ENCODE measurements around the gene FBXO9.

The FBXO9 gene

DNA sequence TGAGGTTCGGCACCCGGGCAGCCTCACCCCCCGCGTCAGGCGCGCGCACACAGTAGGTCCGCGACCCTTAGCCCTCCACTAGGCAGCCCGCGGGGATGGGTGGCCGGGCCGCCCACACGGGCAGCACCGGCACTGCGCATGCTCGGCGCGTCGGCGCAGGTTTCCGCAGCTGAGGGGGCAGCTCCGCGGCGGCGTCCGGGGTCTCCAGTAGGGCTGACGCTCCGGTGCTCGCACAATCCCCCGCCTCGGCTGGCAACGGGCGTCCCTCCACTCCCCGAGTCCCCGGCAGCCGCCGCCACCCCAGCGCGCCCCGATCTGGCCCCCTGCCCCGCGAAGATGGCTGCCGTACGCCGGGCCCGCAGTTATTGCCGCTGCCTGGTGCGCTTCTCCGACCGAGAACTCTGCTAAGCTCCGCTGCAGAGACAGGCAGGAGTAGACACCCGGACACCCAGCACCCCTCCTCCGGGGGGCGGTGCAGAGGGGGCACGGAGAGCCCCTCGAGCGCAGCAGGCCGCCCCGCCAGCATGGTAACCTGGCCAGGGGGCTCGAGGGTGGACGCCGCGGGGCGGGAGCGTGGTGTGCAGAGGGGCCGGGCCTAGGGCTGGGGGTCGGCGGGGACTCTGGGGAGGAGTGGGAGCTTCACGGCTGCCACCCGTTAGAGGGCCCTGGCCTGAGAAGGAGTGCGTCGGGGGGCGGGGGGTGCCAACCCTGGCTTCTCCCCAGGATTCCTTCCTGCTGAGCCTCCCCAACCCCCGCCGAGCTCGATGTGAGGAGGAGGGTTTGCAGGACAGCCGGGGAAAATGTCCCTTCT, at the start of gene FBXO9:
Gene FBXO9, plus strand, starts transcription at position 139 of the 811 bp plus-strand sequence. Its CDS starts 386 bp downstream, at position 525.
- peak within 1 kb of the TSS; percentile 80 for H3K9ac ChIP-seq (ENCODE audit: low read length)
- H3K27me3 ChIP-seq (ENCODE audit: control insufficient read depth, insufficient read depth, low read length), result peaks cover 10% of the 10 kb centered on the region
- H3K27ac ChIP-seq (ENCODE audit: low read length), result no peak within 1 kb of the TSS
- peak within 1 kb of the TSS; percentile 100 for H3K4me3 ChIP-seq (ENCODE audit: low read length)
- H3K4me1 ChIP-seq (ENCODE audit: control insufficient read depth, low read depth, low read length), result peaks cover 10% of the 10 kb centered on the region
- no peaks in the 10 kb centered on the region for H3K9me3 ChIP-seq (ENCODE audit: control insufficient read depth, low read depth, low read length)
- no peaks in the 10 kb centered on the region for H3K36me3 ChIP-seq (ENCODE audit: control insufficient read depth, low read depth, low read length)

DNA sequence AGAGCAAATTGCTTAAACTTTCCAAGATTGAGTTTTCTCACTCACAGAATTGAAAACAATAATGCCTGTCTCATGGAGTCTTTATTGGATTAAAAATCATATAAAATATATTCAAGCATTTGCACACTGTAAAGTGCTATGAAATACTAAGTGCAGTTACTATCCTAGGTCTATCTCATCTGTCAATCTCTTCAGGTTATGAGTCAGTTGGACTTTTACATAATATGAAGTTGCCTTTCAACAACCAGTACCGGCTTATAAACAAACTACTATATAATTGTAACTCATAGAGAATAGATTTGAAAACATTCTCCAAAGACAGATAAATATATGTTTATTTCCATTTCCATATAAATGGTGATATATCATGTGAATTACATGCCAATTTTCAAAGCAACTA, 49.7 kb upstream of the FBXO9 start:
- Histone ChIP-seq H3K4me1 (ENCODE audit: control insufficient read depth, low read depth, low read length) (no peaks in the 10 kb centered on the region), H3K36me3 (ENCODE audit: control insufficient read depth, low read depth, low read length) (peaks cover 49% of the 10 kb centered on the region), H3K4me3 (ENCODE audit: low read length) (no peak overlapping the region), H3K9ac (ENCODE audit: low read length) (no peak overlapping the region), H3K27ac (ENCODE audit: low read length) (no peak overlapping the region), H3K9me3 (ENCODE audit: control insufficient read depth, low read depth, low read length) (no peaks in the 10 kb centered on the region), H3K27me3 (ENCODE audit: control insufficient read depth, insufficient read depth, low read length) (no peaks in the 10 kb centered on the region)

DNA sequence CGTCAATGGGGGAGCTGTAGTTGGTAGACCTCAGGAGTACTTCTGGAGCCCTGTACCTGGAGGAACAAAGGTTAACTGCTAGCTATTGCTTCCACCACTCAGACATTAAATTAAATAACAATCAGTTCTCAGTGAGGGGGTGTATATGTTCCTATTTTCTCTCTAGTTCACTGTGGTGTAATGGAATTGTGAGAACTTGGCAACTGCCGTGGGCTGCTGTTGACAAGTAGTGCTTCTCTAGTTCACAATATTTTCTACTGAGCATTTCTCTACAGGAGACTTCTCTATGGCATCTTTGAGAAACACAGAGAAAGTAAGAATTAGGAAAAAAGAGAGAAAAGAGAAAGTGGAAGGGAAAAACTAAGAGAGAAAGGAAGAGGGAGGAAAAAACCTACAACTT, 46.8 kb upstream of the FBXO9 start:
- H3K36me3 ChIP-seq (ENCODE audit: control insufficient read depth, low read depth, low read length), result peaks cover 23% of the 10 kb centered on the region
- no peaks in the 10 kb centered on the region for H3K9me3 ChIP-seq (ENCODE audit: control insufficient read depth, low read depth, low read length)
- no peak overlapping the region for H3K4me3 ChIP-seq (ENCODE audit: low read length)
- no peak overlapping the region for H3K27ac ChIP-seq (ENCODE audit: low read length)
- H3K9ac ChIP-seq (ENCODE audit: low read length), result no peak overlapping the region
- H3K27me3 ChIP-seq (ENCODE audit: control insufficient read depth, insufficient read depth, low read length), result no peaks in the 10 kb centered on the region
- H3K4me1 ChIP-seq (ENCODE audit: control insufficient read depth, low read depth, low read length), result no peaks in the 10 kb centered on the region

DNA sequence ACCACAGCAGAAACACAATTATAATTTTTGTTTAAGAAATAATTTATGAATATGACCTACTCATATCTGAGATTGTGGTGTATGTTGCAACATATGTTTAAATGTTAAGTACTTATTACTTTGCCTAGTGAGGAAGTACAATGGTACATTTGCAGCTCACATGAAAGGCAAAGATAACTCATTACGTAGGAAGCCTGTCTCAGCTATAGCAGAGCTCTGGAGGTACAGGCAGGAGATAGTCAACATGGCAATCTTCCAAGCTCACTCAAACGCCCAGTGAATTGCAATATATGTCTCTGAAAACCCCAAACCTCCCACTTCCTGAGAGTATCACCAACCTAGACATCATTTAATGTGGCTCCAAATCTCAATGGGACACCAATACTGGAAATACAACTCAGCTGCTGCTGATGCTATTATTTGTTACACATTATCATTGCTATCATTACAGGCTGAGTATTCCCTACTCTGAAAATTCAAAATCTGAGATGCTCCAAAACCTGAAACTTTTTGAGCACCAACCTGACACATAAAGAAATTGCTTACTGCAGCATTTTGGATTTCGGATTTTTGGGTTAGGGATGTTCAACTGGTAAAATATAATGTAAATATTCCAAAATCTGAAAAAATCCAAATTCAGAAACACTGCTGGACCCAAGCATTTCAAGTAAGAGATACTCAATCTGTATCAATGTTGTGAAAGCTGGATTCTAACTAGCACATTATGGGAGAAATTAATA, 45.0 kb upstream of the FBXO9 start:
- no peak overlapping the region for H3K9ac ChIP-seq (ENCODE audit: low read length)
- H3K4me3 ChIP-seq (ENCODE audit: low read length), result no peak overlapping the region
- H3K36me3 ChIP-seq (ENCODE audit: control insufficient read depth, low read depth, low read length), result peaks cover 12% of the 10 kb centered on the region
- H3K4me1 ChIP-seq (ENCODE audit: control insufficient read depth, low read depth, low read length), result no peaks in the 10 kb centered on the region
- H3K9me3 ChIP-seq (ENCODE audit: control insufficient read depth, low read depth, low read length), result no peaks in the 10 kb centered on the region
- no peak overlapping the region for H3K27ac ChIP-seq (ENCODE audit: low read length)
- no peaks in the 10 kb centered on the region for H3K27me3 ChIP-seq (ENCODE audit: control insufficient read depth, insufficient read depth, low read length)

DNA sequence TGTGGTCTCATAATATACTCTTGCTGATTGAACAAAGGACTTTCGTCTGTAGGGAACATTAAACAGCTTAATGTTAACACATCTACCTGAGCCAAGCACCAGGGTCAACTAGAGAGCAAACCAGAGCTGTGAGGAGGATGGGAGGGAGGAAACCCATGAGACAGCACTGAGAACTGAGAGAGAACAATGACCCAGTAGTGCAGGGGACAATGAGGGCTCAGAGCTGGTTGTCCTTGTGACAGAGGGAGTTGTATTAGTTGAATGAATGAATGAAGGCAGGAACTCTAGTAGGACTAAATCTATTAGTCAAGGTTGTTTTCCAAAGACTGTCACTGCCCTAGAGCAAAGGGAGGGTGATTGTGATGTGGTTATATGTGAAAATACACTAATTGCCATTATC, 41.9 kb upstream of the FBXO9 start:
- H3K4me3 ChIP-seq (ENCODE audit: low read length), result no peak overlapping the region
- H3K9ac ChIP-seq (ENCODE audit: low read length), result no peak overlapping the region
- peaks cover under 1% of the 10 kb centered on the region for H3K36me3 ChIP-seq (ENCODE audit: control insufficient read depth, low read depth, low read length)
- H3K27ac ChIP-seq (ENCODE audit: low read length), result no peak overlapping the region
- H3K4me1 ChIP-seq (ENCODE audit: control insufficient read depth, low read depth, low read length), result no peaks in the 10 kb centered on the region
- no peaks in the 10 kb centered on the region for H3K27me3 ChIP-seq (ENCODE audit: control insufficient read depth, insufficient read depth, low read length)
- no peaks in the 10 kb centered on the region for H3K9me3 ChIP-seq (ENCODE audit: control insufficient read depth, low read depth, low read length)

DNA sequence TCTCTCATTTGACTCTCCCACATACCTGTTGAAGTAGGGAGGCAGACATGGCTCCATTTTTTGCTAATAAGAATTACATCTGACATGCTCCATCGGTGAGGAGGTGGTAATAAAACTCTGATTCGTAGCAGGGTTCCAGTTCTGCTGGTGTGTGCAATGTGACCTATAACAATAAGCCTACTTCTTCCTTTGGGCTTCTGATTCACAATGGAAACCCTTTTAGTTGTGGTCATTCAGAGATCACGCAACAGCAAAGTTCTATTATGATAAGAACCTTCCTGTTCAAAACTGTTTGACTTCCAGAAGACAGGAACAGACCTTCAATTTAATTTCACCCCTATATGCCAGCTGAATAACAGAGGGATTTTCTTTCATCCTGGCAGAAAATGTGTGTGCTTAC, 38.7 kb upstream of the FBXO9 start:
- Histone ChIP-seq H3K4me1 (ENCODE audit: control insufficient read depth, low read depth, low read length) (no peaks in the 10 kb centered on the region), H3K4me3 (ENCODE audit: low read length) (no peak overlapping the region), H3K27ac (ENCODE audit: low read length) (no peak overlapping the region), H3K9ac (ENCODE audit: low read length) (no peak overlapping the region), H3K27me3 (ENCODE audit: control insufficient read depth, insufficient read depth, low read length) (no peaks in the 10 kb centered on the region), H3K36me3 (ENCODE audit: control insufficient read depth, low read depth, low read length) (peaks cover 13% of the 10 kb centered on the region), H3K9me3 (ENCODE audit: control insufficient read depth, low read depth, low read length) (no peaks in the 10 kb centered on the region)

DNA sequence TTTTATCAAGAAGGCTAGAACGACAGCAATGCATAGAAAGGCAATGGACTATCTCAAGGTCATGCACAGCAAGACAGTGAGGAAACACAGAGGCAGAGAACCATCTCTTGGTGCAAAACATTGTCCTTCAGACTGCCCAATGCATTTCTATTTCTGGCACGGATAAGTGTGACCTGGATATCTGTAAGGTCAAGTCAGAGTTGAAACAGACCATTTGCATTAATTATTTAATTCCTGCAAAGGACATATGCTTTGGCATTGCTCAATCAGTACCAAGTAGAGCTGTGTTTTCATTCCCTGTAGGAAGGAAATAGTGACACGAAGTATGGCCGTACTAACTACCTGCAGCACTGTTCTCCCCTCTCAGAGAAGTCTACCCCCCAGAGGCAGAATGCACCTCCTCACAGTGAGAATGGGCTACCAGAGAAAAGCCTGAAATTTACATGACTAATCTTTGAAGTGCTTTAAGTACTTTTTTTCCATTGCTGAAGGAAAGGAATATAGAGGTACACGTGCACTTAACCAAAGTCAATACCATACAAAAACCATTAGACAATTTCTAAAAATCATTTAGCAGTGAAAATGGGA, 38.0 kb upstream of the FBXO9 start:
- no peaks in the 10 kb centered on the region for H3K4me1 ChIP-seq (ENCODE audit: control insufficient read depth, low read depth, low read length)
- H3K9me3 ChIP-seq (ENCODE audit: control insufficient read depth, low read depth, low read length), result no peaks in the 10 kb centered on the region
- H3K27me3 ChIP-seq (ENCODE audit: control insufficient read depth, insufficient read depth, low read length), result no peaks in the 10 kb centered on the region
- H3K4me3 ChIP-seq (ENCODE audit: low read length), result no peak overlapping the region
- H3K27ac ChIP-seq (ENCODE audit: low read length), result no peak overlapping the region
- no peak overlapping the region for H3K9ac ChIP-seq (ENCODE audit: low read length)
- peaks cover 14% of the 10 kb centered on the region for H3K36me3 ChIP-seq (ENCODE audit: control insufficient read depth, low read depth, low read length)

DNA sequence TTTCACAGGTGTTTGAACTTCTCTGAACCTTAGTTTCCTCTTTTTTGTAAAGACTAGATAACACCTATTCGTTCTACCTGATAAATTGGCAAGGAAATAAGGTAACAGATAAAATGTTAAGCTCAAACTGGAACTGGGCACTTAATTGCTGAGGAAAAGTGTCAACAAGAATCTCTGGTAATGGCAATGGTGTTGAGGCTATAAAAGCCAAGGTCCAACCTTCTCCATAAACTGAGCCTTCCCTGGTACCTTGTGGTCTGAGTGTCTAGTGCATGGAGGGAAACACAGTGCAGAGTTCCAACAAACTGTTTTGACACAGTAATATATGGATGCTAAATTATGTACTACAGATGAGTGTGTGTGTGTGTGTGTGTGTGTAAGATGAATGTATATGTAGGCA, 36.7 kb upstream of the FBXO9 start:
- Histone ChIP-seq H3K27ac (ENCODE audit: low read length) (no peak overlapping the region), H3K36me3 (ENCODE audit: control insufficient read depth, low read depth, low read length) (peaks cover 14% of the 10 kb centered on the region), H3K4me3 (ENCODE audit: low read length) (no peak overlapping the region), H3K9ac (ENCODE audit: low read length) (no peak overlapping the region), H3K9me3 (ENCODE audit: control insufficient read depth, low read depth, low read length) (no peaks in the 10 kb centered on the region), H3K4me1 (ENCODE audit: control insufficient read depth, low read depth, low read length) (no peaks in the 10 kb centered on the region), H3K27me3 (ENCODE audit: control insufficient read depth, insufficient read depth, low read length) (no peaks in the 10 kb centered on the region)

DNA sequence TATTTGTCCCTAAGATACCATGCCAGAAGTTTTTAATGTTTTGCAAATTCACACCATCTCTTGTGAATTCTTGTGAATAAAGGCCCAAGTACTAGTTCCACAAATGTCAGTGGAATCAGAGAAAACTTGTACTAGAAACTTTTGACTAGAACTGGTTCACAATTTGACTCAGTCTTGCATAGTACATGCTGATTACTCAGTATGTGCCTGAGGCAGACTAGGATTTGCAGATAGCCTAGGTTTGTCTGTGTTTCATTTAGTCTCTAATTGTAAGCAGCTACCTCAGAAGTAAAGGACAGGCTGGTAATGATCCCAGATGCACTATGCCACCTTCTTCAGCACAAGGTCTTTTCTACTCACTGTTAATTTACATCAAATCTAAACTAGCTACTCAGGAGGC, 35.9 kb upstream of the FBXO9 start:
- peaks cover 14% of the 10 kb centered on the region for H3K36me3 ChIP-seq (ENCODE audit: control insufficient read depth, low read depth, low read length)
- no peaks in the 10 kb centered on the region for H3K9me3 ChIP-seq (ENCODE audit: control insufficient read depth, low read depth, low read length)
- no peak overlapping the region for H3K27ac ChIP-seq (ENCODE audit: low read length)
- no peaks in the 10 kb centered on the region for H3K4me1 ChIP-seq (ENCODE audit: control insufficient read depth, low read depth, low read length)
- no peak overlapping the region for H3K4me3 ChIP-seq (ENCODE audit: low read length)
- H3K9ac ChIP-seq (ENCODE audit: low read length), result no peak overlapping the region
- H3K27me3 ChIP-seq (ENCODE audit: control insufficient read depth, insufficient read depth, low read length), result no peaks in the 10 kb centered on the region

DNA sequence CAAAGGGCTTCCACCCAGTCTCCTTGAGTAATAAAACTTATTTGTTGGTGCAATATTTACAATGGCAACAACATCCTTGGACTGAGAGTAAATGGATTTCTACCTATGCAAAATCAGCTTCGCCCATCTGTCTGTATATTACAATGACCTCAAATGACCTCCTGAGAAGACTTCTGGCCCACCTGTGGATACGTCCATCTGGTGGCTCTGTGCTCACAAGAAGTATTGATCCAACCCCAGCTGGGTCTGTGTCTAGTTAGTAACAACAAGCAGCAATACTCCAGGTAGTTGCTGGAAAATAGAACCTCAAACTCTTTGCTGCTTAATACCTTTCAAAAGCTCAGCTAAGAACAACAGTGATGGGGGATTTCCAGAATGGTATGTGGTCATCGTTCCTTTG, 35.4 kb upstream of the FBXO9 start:
- Histone ChIP-seq H3K9ac (ENCODE audit: low read length) (no peak overlapping the region), H3K9me3 (ENCODE audit: control insufficient read depth, low read depth, low read length) (no peaks in the 10 kb centered on the region), H3K4me1 (ENCODE audit: control insufficient read depth, low read depth, low read length) (no peaks in the 10 kb centered on the region), H3K27ac (ENCODE audit: low read length) (no peak overlapping the region), H3K4me3 (ENCODE audit: low read length) (no peak overlapping the region), H3K36me3 (ENCODE audit: control insufficient read depth, low read depth, low read length) (peaks cover 14% of the 10 kb centered on the region), H3K27me3 (ENCODE audit: control insufficient read depth, insufficient read depth, low read length) (no peaks in the 10 kb centered on the region)

DNA sequence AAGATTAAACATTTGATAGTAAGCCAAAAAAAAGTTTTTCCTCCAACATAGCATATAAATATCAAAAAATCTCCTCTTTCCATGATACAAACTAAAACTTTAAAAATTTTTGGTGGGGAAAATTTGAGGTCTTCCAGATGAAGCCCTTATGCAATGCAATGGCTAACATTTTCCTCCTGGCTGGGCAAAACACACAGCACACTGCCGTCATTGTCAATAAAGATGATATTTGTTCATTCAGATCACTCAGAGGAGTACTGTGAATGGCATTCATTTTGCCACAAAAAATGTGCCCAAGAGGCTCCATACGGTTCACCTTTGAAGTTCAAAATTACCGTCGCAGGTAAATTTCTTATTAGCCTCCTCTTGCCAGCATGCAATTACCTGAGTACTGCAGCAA, 33.9 kb upstream of the FBXO9 start:
- Histone ChIP-seq H3K36me3 (ENCODE audit: control insufficient read depth, low read depth, low read length) (peaks cover 14% of the 10 kb centered on the region), H3K27me3 (ENCODE audit: control insufficient read depth, insufficient read depth, low read length) (no peaks in the 10 kb centered on the region), H3K4me3 (ENCODE audit: low read length) (no peak overlapping the region), H3K27ac (ENCODE audit: low read length) (no peak overlapping the region), H3K4me1 (ENCODE audit: control insufficient read depth, low read depth, low read length) (no peaks in the 10 kb centered on the region), H3K9ac (ENCODE audit: low read length) (no peak overlapping the region), H3K9me3 (ENCODE audit: control insufficient read depth, low read depth, low read length) (no peaks in the 10 kb centered on the region)
